ENCODE data around the gene DIDO1. TPM values are rescaled to one million over a fixed set of nuclear protein-coding genes. Genes with fewer than 3 reads are reported as not detected.

The DIDO1 gene
- total and polyA plus RNA-seq, 2 of the 13 experiments (the other 11 are each of a cell fraction or from before 2014, with no cell fraction given): 75.0 to 75.1 TPM

GRCh38 chr20:62900692-62901584 lies 25.4 kb downstream of the DIDO1 start (continued):
- TF ChIP-seq FLYWCH1 (CRISPR knock-in tag; IDR thresholded peaks at IDR 0.05) (peak; percentile 32; the same call in 1 of the 2 replicates), ZNF800 (CRISPR knock-in tag; IDR thresholded peaks at IDR 0.05) (peak; percentile 13; the same call in 1 of the 2 replicates), MAFK (conservative IDR thresholded peaks at IDR 0.05 in 1 of 2, IDR thresholded peaks at IDR 0.05 in 1 of 2; ENCODE audit: low read length in 2 of 2) (no peak), CBX5 (CRISPR knock-in tag; IDR thresholded peaks at IDR 0.05; ENCODE audit: borderline replicate concordance) (peak; percentile 28; the same call in 1 of the 2 replicates), ZNF580 (CRISPR knock-in tag; IDR thresholded peaks at IDR 0.05; ENCODE audit: borderline replicate concordance, low read depth) (peak; percentile 10; the same call in 1 of the 2 replicates), ATRX (CRISPR knock-in tag; IDR thresholded peaks at IDR 0.05; ENCODE audit: borderline replicate concordance) (0 out of 2 replicates have a peak, but pooled peaks have one; percentile 51), ZFP90 (CRISPR knock-in tag; IDR thresholded peaks at IDR 0.05; ENCODE audit: borderline replicate concordance) (no peak), FOXJ3 (CRISPR knock-in tag; IDR thresholded peaks at IDR 0.05; ENCODE audit: borderline replicate concordance) (no peak), ZFYVE20 (CRISPR knock-in tag; IDR thresholded peaks at IDR 0.05; ENCODE audit: borderline replicate concordance, low read depth) (0 out of 2 replicates have a peak, but pooled peaks have one; percentile 11), ZBTB40 (IDR thresholded peaks at IDR 0.05) (no peak), ZBTB40 (CRISPR knock-in tag; IDR thresholded peaks at IDR 0.05) (peak; percentile 26; the same call in 1 of the 2 replicates), GPN1 (CRISPR knock-in tag; IDR thresholded peaks at IDR 0.05; ENCODE audit: borderline replicate concordance) (no peak), GATA4 (IDR thresholded peaks at IDR 0.05; ENCODE audit: borderline replicate concordance, low read depth) (peak; percentile 43; the same call in 1 of the 2 replicates), STAT5B (CRISPR knock-in tag; IDR thresholded peaks at IDR 0.05) (0 out of 2 replicates have a peak, but pooled peaks have one; percentile 1), ESRRA (CRISPR knock-in tag; IDR thresholded peaks at IDR 0.05; ENCODE audit: low read depth) (no peak)

Data from HepG2 (cell line).